IgD-negative memory B cell (primary cell): ENCODE results near the gene ADCY4. TPM values are rescaled to one million over a fixed set of nuclear protein-coding genes. Genes with fewer than 3 reads are reported as not detected.

Source experiments
- H3K27ac Mint-ChIP-seq, 3 donors: one replicate each; pipeline ENCODE4 v1.8.0; 2020 to 2022; ENCODE audit warnings: mild to moderate bottlenecking in 3 of 3, mixed read lengths in 3 of 3, moderate library complexity in 1 of 3
- H3K27me3 Mint-ChIP-seq: one replicate; pipeline ENCODE4 v1.8.0; 2021; ENCODE audit warnings: mixed read lengths
- H3K36me3 Mint-ChIP-seq: one replicate; pipeline ENCODE4 v1.8.0; 2020; ENCODE audit warnings: mild to moderate bottlenecking, mixed read lengths
- H3K4me1 Mint-ChIP-seq, 3 donors: one replicate each; pipeline ENCODE4 v1.8.0; 2020 to 2022; ENCODE audit warnings: mixed read lengths in 3 of 3, mild to moderate bottlenecking in 1 of 3
- H3K4me3 Mint-ChIP-seq, 4 donors: one replicate each; pipeline ENCODE4 v1.8.0; 2020 to 2022; ENCODE audit warnings: mild to moderate bottlenecking in 4 of 4, mixed read lengths in 4 of 4, moderate library complexity in 3 of 4
- H3K9me3 Mint-ChIP-seq, 3 donors: one replicate each; pipeline ENCODE4 v1.8.0; 2020 to 2021; ENCODE audit warnings: mixed read lengths in 3 of 3, mild to moderate bottlenecking in 1 of 3
- polyA plus RNA-seq: library from polyadenylated mRNA; unstranded; fragments of 300-500 nt; fragmentation: Illumina TruSeq; gene quantifications from one replicate; pipeline ENCODE4 v1.2.3, GENCODE V29; 2021

Gene ADCY4
- polyA plus RNA-seq, 1 donor from 2014 or later: 0.75 TPM

DNA sequence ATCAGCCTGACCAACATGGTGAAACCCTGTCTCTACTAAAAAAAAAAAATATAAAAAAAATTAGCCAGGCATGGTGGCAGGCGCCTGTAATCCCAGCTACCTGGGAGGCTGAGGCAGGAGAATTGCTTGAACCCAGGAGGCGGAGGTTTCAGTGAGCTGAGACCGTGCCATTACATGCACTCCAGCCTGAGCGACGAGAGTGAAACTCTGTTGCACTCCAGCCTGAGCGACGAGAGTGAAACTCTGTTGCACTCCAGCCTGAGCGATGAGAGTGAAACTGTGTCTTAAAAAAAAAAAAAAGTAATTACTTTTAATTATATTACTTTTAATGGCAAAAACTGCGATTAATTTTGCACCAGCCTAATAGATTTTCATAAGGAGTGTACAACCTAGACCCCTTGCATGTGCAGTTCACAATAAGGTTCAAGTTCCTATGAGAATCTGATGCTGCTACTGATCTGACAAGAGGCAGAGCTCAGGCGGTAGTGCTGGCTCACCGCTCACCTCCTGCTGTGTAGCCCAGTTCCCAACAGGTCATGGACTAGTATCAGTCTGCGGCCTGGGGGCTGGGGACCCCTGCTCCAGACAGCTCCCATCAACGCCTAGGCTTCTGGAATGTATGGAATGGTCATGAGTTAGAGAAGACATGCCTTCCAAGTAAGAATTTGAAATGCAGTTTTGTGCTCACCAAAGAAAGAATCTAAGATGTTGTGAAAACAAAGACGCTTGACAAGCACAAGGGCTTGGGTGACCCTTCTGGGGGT, 13.5 kb downstream of the ADCY4 start:
- Mint-ChIP-seq H3K36me3 (no peaks in the 10 kb centered on the region), H3K4me1 (peaks cover 0 to 2% (median 0%) of the 10 kb centered on the region in 3 donors), H3K27me3 (no peaks in the 10 kb centered on the region), H3K27ac (no peak overlapping the region), H3K9me3 (no peaks in the 10 kb centered on the region), H3K4me3 (no peak overlapping the region)

DNA sequence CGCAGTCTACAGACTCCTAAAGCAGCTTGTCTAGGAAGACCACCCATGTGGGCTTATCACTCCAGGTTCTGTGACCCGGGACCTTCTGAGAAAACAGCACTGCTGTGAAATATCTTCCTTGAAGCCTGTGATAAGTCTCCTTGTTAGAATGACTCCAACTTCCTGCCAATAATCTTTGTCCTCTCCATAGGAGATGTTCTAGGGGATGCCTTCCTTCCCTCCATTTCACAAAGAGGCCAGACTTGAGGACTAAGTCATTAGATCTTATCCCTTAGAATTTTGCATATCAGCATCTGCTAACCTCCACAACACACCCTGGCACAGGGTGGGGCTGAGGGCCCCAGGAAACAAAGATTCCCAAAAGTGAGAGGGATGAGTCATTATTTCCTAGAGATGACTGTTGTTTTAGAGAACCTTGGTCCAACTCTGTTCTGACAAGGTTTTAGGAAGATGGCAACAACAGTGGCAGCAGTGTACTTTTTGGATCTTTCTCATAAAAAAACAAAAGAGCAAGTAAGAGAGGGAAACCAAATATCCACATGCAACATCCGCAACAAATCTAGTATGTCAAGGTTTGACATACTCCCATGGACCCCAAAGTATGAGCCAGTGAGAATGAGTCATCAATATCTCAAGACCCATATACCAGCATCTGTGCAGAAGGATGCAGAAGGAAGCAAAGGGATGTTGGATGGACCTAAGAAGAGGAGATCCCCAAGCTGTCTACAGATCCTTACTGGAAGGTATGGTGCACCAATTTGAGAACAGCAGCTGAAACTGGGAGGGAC, 17.5 kb downstream of the ADCY4 start:
- Mint-ChIP-seq H3K36me3 (no peaks in the 10 kb centered on the region), H3K4me3 (no peak overlapping the region), H3K4me1 (peaks cover 1 to 20% (median 14%) of the 10 kb centered on the region in 3 donors), H3K9me3 (no peaks in the 10 kb centered on the region), H3K27me3 (no peaks in the 10 kb centered on the region), H3K27ac (no peak overlapping the region)

DNA sequence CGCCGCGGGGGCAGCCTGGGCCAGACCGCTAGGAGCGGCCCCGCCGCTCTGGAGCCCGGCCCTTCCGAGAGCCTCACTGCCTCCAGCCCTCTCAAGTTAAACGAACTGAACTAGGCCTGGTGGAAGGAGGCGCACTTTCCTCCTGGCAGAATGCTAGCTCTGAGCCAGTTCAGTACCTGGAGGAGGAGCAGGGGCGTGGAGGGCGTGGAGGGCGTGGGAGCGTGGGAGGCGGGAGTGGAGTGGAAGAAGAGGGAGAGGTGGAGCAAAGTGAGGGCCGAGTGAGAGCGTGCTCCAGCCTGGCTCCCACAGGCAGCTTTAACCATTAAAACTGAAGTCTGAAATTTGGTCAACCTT, 18.3 kb downstream of the ADCY4 start:
- Mint-ChIP-seq H3K27ac (no peak overlapping the region), H3K27me3 (no peaks in the 10 kb centered on the region), H3K9me3 (no peaks in the 10 kb centered on the region), H3K4me3 (no peak overlapping the region), H3K4me1 (peaks cover 4 to 28% (median 21%) of the 10 kb centered on the region in 3 donors), H3K36me3 (no peaks in the 10 kb centered on the region)

DNA sequence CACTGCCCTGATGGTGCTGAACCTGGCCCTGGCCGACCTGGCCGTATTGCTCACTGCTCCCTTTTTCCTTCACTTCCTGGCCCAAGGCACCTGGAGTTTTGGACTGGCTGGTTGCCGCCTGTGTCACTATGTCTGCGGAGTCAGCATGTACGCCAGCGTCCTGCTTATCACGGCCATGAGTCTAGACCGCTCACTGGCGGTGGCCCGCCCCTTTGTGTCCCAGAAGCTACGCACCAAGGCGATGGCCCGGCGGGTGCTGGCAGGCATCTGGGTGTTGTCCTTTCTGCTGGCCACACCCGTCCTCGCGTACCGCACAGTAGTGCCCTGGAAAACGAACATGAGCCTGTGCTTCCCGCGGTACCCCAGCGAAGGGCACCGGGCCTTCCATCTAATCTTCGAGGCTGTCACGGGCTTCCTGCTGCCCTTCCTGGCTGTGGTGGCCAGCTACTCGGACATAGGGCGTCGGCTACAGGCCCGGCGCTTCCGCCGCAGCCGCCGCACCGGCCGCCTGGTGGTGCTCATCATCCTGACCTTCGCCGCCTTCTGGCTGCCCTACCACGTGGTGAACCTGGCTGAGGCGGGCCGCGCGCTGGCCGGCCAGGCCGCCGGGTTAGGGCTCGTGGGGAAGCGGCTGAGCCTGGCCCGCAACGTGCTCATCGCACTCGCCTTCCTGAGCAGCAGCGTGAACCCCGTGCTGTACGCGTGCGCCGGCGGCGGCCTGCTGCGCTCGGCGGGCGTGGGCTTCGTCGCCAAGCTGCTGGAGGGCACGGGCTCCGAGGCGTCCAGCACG, 18.9 kb downstream of the ADCY4 start:
- Mint-ChIP-seq H3K27me3 (no peaks in the 10 kb centered on the region), H3K4me1 (peaks cover 4 to 28% (median 21%) of the 10 kb centered on the region in 3 donors), H3K27ac (peak overlapping the region in 1 of 3 donors; percentile 88), H3K9me3 (no peaks in the 10 kb centered on the region), H3K4me3 (no peak overlapping the region), H3K36me3 (no peaks in the 10 kb centered on the region)

DNA sequence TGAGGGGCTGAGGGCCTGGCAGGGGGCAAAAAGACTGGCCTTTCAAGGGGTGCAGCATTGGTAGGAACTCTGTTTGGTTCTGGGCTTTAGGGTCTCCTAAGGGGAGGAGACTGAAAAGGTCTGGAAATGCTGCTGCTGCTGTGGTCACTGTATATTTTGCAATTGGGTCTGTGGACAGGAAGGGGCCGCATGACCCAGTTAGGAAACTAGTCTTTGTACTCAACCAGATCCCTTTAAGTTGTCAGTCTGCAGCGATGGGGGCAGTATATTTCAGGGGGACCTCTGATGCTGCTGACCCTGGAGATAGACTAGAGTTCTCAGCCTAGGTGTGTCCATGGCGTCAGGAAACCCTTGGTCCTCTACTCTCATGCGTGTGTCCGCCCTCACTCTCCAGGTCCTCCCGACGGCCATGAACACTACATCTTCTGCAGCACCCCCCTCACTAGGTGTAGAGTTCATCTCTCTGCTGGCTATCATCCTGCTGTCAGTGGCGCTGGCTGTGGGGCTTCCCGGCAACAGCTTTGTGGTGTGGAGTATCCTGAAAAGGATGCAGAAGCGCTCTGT, 19.5 kb downstream of the ADCY4 start:
- Mint-ChIP-seq H3K27ac (peak overlapping the region in 1 of 3 donors; percentile 88), H3K4me3 (peak overlapping the region in 1 of 4 donors; percentile 56), H3K4me1 (peaks cover 4 to 29% (median 23%) of the 10 kb centered on the region in 3 donors), H3K36me3 (no peaks in the 10 kb centered on the region), H3K9me3 (no peaks in the 10 kb centered on the region), H3K27me3 (no peaks in the 10 kb centered on the region)

DNA sequence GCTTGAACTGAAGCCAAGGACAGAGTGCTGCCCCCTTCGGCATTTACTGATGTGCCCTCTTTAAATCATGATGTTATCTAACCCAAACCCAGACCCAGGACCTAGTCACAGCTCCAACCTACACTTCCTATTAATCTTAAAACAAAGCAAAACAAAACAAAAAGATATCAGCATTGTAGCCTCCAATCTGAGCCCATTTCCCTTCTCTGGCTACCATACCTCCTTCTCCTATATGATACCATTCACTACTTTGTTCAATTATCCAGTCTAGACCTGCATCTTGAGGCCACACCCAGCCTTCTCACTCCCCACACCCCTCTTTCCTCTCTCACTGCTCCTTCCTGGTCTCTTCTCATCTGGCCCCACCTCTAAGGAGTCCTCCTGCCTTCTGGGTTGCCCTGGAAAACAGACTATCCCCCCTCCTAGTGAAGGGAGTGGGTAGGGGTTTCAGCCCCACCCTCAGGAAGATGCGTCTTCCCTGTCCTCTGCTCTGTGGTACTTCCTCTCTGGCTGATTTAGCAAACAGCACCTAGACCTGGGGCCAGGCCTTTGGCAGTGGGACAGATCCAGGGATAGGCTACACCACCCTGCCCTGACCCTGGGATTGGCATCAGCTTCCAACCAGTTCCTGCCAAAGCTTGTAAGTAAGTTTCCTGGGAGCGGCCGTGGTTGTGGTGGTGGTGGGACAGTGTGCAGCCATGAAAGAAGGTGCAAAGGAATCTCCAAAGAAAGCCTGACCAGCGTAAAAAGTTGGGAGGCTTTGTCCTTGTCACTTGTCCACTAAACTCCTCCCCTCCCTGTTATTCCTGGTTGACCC, 20.3 kb downstream of the ADCY4 start:
- peaks cover 4 to 34% (median 27%) of the 10 kb centered on the region in 3 donors for H3K4me1 Mint-ChIP-seq
- no peaks in the 10 kb centered on the region for H3K27me3 Mint-ChIP-seq
- H3K9me3 Mint-ChIP-seq: no peaks in the 10 kb centered on the region
- H3K27ac Mint-ChIP-seq: peak overlapping the region; percentile 27 to 90 (median 34)
- H3K36me3 Mint-ChIP-seq: no peaks in the 10 kb centered on the region
- peak overlapping the region in 3 of 4 donors; percentile 13 to 56 (median 31) for H3K4me3 Mint-ChIP-seq

DNA sequence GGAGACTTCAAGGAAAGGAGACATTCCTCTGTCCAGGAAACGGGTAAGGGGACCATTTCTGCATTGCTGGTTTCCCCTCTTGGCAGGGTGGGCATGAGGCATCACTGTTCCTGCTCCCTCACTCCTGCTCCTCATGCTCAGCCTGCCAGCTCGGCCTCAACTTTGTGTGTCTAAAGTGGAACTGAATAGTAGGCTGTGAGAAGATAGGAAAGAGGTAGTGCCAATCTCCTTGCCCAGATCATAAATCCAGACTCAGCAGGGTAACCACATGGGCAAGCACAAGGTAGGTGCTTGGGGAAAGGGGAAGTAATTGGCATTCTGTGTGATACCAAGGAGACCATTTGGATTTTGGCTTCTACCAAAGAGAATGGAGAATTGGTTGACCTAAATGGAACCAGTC, 21.0 kb downstream of the ADCY4 start:
- peak overlapping the region in 2 of 3 donors; percentile 27 to 79 for H3K27ac Mint-ChIP-seq
- peaks cover 11 to 38% (median 29%) of the 10 kb centered on the region in 3 donors for H3K4me1 Mint-ChIP-seq
- H3K27me3 Mint-ChIP-seq: no peaks in the 10 kb centered on the region
- H3K4me3 Mint-ChIP-seq: peak overlapping the region in 3 of 4 donors; percentile 6 to 28 (median 13)
- no peaks in the 10 kb centered on the region for H3K9me3 Mint-ChIP-seq
- H3K36me3 Mint-ChIP-seq: no peaks in the 10 kb centered on the region

DNA sequence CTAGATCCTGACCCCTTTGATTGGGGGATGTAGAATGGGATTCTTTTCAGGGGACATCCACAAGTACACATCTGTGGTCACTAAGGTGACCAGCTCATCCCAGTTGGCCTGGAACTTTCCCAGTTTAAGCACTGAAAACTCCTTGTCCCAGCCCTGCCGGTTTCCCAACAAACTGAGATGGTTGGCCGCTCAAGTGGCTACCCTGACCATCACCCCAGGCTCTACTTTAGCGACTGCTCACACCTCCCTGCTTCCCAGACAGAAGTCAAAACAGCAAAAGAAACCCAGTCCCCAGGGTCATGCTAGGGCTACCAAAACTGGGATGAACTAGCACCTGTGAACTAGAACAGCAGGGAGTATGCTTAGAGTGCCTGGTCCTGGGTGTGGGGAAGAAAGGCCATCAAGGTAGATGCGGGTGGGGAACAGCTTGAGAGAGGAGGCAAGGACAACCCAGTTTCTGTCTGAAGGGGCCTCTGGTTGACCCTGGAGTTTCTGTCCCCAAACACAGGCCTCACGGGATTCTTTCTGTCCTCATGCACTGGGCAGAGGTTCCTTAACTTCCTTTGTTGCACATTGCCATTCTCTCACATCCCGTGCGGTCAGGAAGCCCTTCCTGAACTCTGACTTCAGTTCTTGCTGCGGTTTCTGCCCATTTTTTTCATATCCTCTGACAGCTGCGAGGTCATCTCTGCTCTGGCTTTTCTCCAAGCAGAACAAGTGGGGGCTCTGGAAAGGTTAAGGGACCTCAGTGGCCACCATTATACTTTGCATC, 21.9 kb downstream of the ADCY4 start:
- H3K36me3 Mint-ChIP-seq: no peaks in the 10 kb centered on the region
- no peaks in the 10 kb centered on the region for H3K27me3 Mint-ChIP-seq
- peak overlapping the region; percentile 27 to 79 (median 76) for H3K27ac Mint-ChIP-seq
- peak overlapping the region; percentile 9 to 82 (median 71) for H3K4me3 Mint-ChIP-seq
- peaks cover 19 to 43% (median 34%) of the 10 kb centered on the region in 3 donors for H3K4me1 Mint-ChIP-seq
- H3K9me3 Mint-ChIP-seq: no peaks in the 10 kb centered on the region

DNA sequence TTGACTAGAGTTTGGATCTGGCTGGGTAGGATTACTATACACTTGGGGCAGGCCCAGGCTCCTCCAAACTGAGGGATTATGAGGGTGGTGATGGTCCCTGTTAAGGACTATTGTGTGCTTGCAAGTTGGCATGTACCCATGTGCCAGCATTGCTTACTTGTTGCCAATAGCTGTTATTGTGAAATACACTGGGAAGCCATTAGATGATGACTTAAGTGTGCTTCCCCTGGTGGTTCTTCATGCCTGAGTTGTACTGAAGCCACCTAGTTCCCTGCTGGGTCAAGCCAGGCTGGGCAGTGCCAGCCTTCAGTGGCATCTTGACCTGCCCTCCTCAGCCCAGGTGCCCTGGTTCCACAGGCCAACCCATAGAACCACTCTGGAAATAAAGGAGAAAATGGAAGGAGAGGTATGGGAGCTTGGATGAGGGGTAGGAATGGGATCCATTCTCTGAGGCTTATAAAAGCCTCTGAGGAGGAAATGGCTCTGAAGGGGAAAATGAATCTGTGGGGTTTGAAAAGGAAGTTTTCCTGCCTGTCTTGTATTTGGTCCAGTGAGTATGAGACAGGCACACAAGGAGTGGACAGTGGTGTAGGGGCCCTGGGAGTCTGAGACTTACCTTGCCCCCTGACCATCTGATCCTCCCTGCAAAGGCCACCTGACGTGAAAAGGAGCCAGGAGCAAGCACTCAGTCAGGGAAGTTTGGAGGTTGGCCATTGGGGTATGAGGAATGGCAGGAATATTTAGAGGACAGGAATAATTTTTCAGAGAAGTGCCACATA, 22.8 kb downstream of the ADCY4 start:
- Mint-ChIP-seq H3K9me3 (no peaks in the 10 kb centered on the region), H3K4me3 (peak overlapping the region; percentile 38 to 93 (median 85)), H3K36me3 (no peaks in the 10 kb centered on the region), H3K27ac (peak overlapping the region; percentile 79 to 93 (median 88)), H3K4me1 (peaks cover 21 to 45% (median 38%) of the 10 kb centered on the region in 3 donors), H3K27me3 (no peaks in the 10 kb centered on the region)

DNA sequence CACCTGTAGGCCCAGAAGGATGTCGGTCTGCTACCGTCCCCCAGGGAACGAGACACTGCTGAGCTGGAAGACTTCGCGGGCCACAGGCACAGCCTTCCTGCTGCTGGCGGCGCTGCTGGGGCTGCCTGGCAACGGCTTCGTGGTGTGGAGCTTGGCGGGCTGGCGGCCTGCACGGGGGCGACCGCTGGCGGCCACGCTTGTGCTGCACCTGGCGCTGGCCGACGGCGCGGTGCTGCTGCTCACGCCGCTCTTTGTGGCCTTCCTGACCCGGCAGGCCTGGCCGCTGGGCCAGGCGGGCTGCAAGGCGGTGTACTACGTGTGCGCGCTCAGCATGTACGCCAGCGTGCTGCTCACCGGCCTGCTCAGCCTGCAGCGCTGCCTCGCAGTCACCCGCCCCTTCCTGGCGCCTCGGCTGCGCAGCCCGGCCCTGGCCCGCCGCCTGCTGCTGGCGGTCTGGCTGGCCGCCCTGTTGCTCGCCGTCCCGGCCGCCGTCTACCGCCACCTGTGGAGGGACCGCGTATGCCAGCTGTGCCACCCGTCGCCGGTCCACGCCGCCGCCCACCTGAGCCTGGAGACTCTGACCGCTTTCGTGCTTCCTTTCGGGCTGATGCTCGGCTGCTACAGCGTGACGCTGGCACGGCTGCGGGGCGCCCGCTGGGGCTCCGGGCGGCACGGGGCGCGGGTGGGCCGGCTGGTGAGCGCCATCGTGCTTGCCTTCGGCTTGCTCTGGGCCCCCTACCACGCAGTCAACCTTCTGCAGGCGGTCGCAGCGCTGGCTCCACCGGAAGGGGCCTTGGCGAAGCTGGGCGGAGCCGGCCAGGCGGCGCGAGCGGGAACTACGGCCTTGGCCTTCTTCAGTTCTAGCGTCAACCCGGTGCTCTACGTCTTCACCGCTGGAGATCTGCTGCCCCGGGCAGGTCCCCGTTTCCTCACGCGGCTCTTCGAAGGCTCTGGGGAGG, 23.9 kb downstream of the ADCY4 start, which contains the start of gene LTB4R:
Gene LTB4R (plus strand): TSS at position 857 of the 959 bp plus-strand sequence. CDS start 4,150 bp downstream, outside the sequence.
- no peaks in the 10 kb centered on the region for H3K9me3 Mint-ChIP-seq
- H3K4me1 Mint-ChIP-seq: peaks cover 21 to 45% (median 38%) of the 10 kb centered on the region in 3 donors
- H3K27ac Mint-ChIP-seq: peak within 1 kb of the TSS; percentile 89 to 93 (median 92)
- no peaks in the 10 kb centered on the region for H3K27me3 Mint-ChIP-seq
- peak within 1 kb of the TSS; percentile 38 to 93 (median 85) for H3K4me3 Mint-ChIP-seq
- no peaks in the 10 kb centered on the region for H3K36me3 Mint-ChIP-seq

DNA sequence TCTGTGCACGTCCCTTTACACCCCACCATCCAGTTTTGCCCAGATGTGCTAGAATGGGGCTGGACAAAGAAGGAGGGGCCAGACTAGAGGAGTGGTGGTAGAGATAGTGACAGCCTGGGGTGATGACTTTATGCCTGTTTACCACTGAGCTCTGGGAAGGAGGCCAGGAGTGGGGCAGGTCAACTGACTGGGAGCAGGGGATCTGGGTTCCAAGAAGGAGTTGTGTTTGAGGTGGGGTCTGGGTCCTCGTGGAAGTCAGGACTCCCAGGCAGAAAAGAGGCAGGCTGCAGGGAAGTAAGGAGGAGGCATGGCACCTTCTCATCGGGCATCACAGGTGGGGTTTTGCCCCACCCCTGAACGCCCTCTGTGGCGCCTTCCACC, 24.6 kb downstream of the ADCY4 start:
- H3K9me3 Mint-ChIP-seq: no peaks in the 10 kb centered on the region
- H3K27me3 Mint-ChIP-seq: no peaks in the 10 kb centered on the region
- H3K27ac Mint-ChIP-seq: peak overlapping the region; percentile 89 to 93 (median 92)
- H3K4me1 Mint-ChIP-seq: peaks cover 21 to 45% (median 38%) of the 10 kb centered on the region in 3 donors
- H3K36me3 Mint-ChIP-seq: peaks cover under 1% of the 10 kb centered on the region
- H3K4me3 Mint-ChIP-seq: peak overlapping the region; percentile 38 to 93 (median 85)
